Neural cell (in vitro differentiated cells): ENCODE measurements around the gene UBE2O. TPM values are rescaled to one million over a fixed set of nuclear protein-coding genes. Genes with fewer than 3 reads are reported as not detected.

Experiments
- H2AFZ ChIP-seq: fragments of 200-600, 300-800 bp; sonication (generic), shearing (Covaris generic); 2 replicates; pipeline ENCODE4 v1.6.0; 2014; ENCODE audit warnings: low read depth, mild to moderate bottlenecking, antibody characterized with exemption, low read length, moderate library complexity
- H3F3A ChIP-seq: fragments of 200-600 bp; shearing (Covaris generic); 2 replicates; pipeline ENCODE4 v1.6.1; 2016; ENCODE audit warnings: mild to moderate bottlenecking, moderate library complexity, mixed read lengths, antibody characterized with exemption, low read length; ENCODE audit not compliant: insufficient read depth, poor library complexity, severe bottlenecking
- H3K27ac ChIP-seq: fragments of 200-600, 300-800 bp; sonication (generic), shearing (Covaris generic); 2 replicates; pipeline ENCODE4 v1.5.1; 2014; ENCODE audit warnings: mild to moderate bottlenecking, low read length, moderate library complexity
- H3K27me3 ChIP-seq: fragments of 300-800, 200-600 bp; sonication (generic), shearing (Covaris generic); 2 replicates; pipeline ENCODE4 v1.6.0; 2014; ENCODE audit warnings: mild to moderate bottlenecking, low read depth, low read length, moderate library complexity; ENCODE audit not compliant: insufficient read depth
- H3K36me3 ChIP-seq: fragments of 300-800, 200-600 bp; sonication (generic), shearing (Covaris generic); 2 replicates; pipeline ENCODE4 v1.5.1; 2014; ENCODE audit warnings: mild to moderate bottlenecking, antibody characterized with exemption, low read length, moderate library complexity; ENCODE audit not compliant: insufficient read depth
- H3K4me2 ChIP-seq: fragments of 300-800, 200-600 bp; sonication (generic), shearing (Covaris generic); 2 replicates; pipeline ENCODE4 v1.6.0; 2014; ENCODE audit warnings: mild to moderate bottlenecking, low read length
- H3K4me3 ChIP-seq: fragments of 300-800, 200-600 bp; sonication (generic), shearing (Covaris generic); 2 replicates; pipeline ENCODE4 v1.5.1; 2014; ENCODE audit warnings: mild to moderate bottlenecking, low read length, moderate library complexity
- H3K79me2 ChIP-seq: fragments of 200-600 bp; shearing (Covaris generic); replicated peaks from 2 replicates; pipeline ENCODE4 v1.6.0; 2014; ENCODE audit warnings: mild to moderate bottlenecking, low read length, moderate library complexity; ENCODE audit not compliant: insufficient read depth
- H3K9ac ChIP-seq: fragments of 300-800, 200-600 bp; sonication (generic), shearing (Covaris generic); 2 replicates; pipeline ENCODE4 v1.6.1; 2016; ENCODE audit warnings: mild to moderate bottlenecking, low read length, mixed read lengths
- H3K9me2 ChIP-seq: fragments of 200-600 bp; shearing (Covaris generic); 2 replicates; pipeline ENCODE4 v1.6.1; 2016; ENCODE audit warnings: mild to moderate bottlenecking, low read length, mixed read lengths; ENCODE audit not compliant: insufficient read depth
- H3K9me3 ChIP-seq: fragments of 200-600, 300-800 bp; sonication (generic), shearing (Covaris generic); 2 replicates; pipeline ENCODE4 v1.6.1; 2016; ENCODE audit warnings: mild to moderate bottlenecking, mixed run types, low read length, moderate library complexity, mixed read lengths
- H4K20me1 ChIP-seq: fragments of 200-600 bp; shearing (Covaris generic); 2 replicates; pipeline ENCODE4 v1.6.1; 2016; ENCODE audit warnings: mild to moderate bottlenecking, mixed run types; ENCODE audit not compliant: insufficient read depth
- EP300 ChIP-seq: fragments of 450-650 bp; conservative IDR thresholded peaks from 2 replicates; pipeline ENCODE4 v1.6.1; 2014; ENCODE audit warnings: antibody characterized with exemption, mild to moderate bottlenecking, moderate library complexity; ENCODE audit not compliant: poor library complexity, severe bottlenecking
- EZH2 ChIP-seq: fragments of 200-600, 300-800 bp; shearing (Covaris generic), sonication (generic); IDR thresholded peaks from 2 replicates; pipeline ENCODE4 v1.6.1; 2014; ENCODE audit warnings: antibody characterized with exemption, low read length, borderline replicate concordance, mild to moderate bottlenecking; ENCODE audit not compliant: insufficient read depth, poor library complexity, severe bottlenecking
- MXI1 ChIP-seq: fragments of 450-650 bp; conservative IDR thresholded peaks from 2 replicates; pipeline ENCODE4 v1.6.1; 2014; ENCODE audit warnings: antibody characterized with exemption, mild to moderate bottlenecking; ENCODE audit not compliant: poor library complexity, severe bottlenecking
- POLR2AphosphoS5 ChIP-seq: IDR thresholded peaks from 2 replicates; pipeline ENCODE4 v1.6.1; 2012
- RAD21 ChIP-seq: fragments of 450-650 bp; conservative IDR thresholded peaks from 2 replicates; pipeline ENCODE4 v1.6.1; 2014; ENCODE audit warnings: antibody characterized with exemption, mild to moderate bottlenecking, moderate library complexity
- SMC3 ChIP-seq: fragments of 450-650 bp; conservative IDR thresholded peaks from 2 replicates; pipeline ENCODE4 v1.6.1; 2014; ENCODE audit warnings: antibody characterized with exemption, mild to moderate bottlenecking, moderate library complexity; ENCODE audit not compliant: poor library complexity
- TAF1 ChIP-seq: IDR thresholded peaks from 2 replicates; pipeline ENCODE4 v1.6.1; 2012; ENCODE audit warnings: low read depth
- polyA plus RNA-seq: library from polyadenylated mRNA; depleted of rRNA; stranded (reverse); fragments of >200 nt; gene quantifications from 2 replicates; pipeline ENCODE4 v1.2.3, GENCODE V29; 2014
- TF ChIP-seq, protein P1 (sequence below): IDR thresholded peaks from 2 replicates; pipeline ENCODE4 v1.6.1; 2012; ENCODE audit warnings: borderline replicate concordance
- TF ChIP-seq, protein P2 (sequence below): fragments of 450-650 bp; IDR thresholded peaks from 2 replicates; pipeline ENCODE4 v1.5.1; 2014; ENCODE audit warnings: antibody characterized with exemption, mild to moderate bottlenecking, moderate library complexity; ENCODE audit not compliant: poor library complexity, severe bottlenecking

The UBE2O gene
- polyA plus RNA-seq, 1 donor from 2014 or later = 28.0 TPM

DNA sequence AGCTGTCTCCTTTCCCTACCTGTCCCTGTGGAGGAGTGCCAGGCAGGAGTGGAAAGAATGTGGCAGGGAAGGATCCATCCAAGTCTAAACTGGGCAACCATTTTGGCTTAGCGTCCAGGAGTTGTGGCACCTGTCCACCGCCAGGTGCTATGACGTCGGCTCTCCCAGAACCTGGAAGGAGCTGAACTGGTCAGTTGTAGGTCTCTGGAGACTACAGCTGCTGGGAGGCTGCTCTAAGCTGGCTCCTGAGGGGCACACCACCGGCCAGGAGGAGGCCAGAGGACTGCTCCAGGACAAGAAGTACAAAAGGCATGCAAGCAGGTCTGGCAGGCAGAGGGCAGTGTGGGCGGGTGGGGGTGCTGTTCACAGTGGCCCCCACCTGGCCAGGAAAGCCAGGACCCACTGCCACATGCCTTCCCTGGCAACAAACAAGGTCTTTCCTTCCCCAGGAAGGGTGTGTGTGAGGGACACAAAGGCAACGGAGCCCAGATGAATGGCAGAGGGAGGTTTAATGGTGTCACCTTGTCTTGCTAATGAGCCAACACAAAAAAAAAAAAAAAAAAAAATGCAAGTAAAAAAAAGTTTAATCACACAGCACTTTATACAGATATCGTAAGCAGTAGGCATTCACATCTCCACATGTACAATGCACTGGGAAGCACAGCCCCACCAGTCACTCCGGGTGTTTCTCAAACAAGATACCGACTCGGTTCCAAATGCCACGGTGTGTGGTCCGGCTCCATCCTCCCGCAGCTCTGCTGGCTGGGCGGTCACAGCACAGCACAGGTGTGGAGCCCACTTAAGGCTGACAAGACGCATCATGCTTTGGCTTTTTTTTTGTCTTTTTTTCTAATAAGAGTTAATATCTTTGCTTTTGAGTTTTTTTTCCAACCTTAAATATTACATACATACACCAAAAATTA is 63.7 kb downstream of the UBE2O start:
- H3K27me3 ChIP-seq = peaks cover 23% of the 10 kb centered on the region
- no peaks in the 10 kb centered on the region for H3K9me2 ChIP-seq
- no peak overlapping the region for H2AFZ ChIP-seq
- TF ChIP-seq SMC3 (no peak), EZH2 (no peak), TAF1 (no peak), RAD21 (no peak), MXI1 (no peak), EP300 (no peak), POLR2AphosphoS5 (no peak)
- TF ChIP-seq, protein P1, sequence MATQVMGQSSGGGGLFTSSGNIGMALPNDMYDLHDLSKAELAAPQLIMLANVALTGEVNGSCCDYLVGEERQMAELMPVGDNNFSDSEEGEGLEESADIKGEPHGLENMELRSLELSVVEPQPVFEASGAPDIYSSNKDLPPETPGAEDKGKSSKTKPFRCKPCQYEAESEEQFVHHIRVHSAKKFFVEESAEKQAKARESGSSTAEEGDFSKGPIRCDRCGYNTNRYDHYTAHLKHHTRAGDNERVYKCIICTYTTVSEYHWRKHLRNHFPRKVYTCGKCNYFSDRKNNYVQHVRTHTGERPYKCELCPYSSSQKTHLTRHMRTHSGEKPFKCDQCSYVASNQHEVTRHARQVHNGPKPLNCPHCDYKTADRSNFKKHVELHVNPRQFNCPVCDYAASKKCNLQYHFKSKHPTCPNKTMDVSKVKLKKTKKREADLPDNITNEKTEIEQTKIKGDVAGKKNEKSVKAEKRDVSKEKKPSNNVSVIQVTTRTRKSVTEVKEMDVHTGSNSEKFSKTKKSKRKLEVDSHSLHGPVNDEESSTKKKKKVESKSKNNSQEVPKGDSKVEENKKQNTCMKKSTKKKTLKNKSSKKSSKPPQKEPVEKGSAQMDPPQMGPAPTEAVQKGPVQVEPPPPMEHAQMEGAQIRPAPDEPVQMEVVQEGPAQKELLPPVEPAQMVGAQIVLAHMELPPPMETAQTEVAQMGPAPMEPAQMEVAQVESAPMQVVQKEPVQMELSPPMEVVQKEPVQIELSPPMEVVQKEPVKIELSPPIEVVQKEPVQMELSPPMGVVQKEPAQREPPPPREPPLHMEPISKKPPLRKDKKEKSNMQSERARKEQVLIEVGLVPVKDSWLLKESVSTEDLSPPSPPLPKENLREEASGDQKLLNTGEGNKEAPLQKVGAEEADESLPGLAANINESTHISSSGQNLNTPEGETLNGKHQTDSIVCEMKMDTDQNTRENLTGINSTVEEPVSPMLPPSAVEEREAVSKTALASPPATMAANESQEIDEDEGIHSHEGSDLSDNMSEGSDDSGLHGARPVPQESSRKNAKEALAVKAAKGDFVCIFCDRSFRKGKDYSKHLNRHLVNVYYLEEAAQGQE = no peak
- TF ChIP-seq, protein P2, sequence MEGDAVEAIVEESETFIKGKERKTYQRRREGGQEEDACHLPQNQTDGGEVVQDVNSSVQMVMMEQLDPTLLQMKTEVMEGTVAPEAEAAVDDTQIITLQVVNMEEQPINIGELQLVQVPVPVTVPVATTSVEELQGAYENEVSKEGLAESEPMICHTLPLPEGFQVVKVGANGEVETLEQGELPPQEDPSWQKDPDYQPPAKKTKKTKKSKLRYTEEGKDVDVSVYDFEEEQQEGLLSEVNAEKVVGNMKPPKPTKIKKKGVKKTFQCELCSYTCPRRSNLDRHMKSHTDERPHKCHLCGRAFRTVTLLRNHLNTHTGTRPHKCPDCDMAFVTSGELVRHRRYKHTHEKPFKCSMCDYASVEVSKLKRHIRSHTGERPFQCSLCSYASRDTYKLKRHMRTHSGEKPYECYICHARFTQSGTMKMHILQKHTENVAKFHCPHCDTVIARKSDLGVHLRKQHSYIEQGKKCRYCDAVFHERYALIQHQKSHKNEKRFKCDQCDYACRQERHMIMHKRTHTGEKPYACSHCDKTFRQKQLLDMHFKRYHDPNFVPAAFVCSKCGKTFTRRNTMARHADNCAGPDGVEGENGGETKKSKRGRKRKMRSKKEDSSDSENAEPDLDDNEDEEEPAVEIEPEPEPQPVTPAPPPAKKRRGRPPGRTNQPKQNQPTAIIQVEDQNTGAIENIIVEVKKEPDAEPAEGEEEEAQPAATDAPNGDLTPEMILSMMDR = no peak
- H3K36me3 ChIP-seq = peaks cover 8% of the 10 kb centered on the region
- H4K20me1 ChIP-seq = no peaks in the 10 kb centered on the region
- H3K79me2 ChIP-seq = no peaks in the 10 kb centered on the region
- H3K4me2 ChIP-seq = no peak overlapping the region
- H3K27ac ChIP-seq = no peak overlapping the region
- no peaks in the 10 kb centered on the region for H3F3A ChIP-seq
- H3K4me3 ChIP-seq = no peak overlapping the region
- H3K9ac ChIP-seq = no peak overlapping the region
- H3K9me3 ChIP-seq = no peaks in the 10 kb centered on the region

DNA sequence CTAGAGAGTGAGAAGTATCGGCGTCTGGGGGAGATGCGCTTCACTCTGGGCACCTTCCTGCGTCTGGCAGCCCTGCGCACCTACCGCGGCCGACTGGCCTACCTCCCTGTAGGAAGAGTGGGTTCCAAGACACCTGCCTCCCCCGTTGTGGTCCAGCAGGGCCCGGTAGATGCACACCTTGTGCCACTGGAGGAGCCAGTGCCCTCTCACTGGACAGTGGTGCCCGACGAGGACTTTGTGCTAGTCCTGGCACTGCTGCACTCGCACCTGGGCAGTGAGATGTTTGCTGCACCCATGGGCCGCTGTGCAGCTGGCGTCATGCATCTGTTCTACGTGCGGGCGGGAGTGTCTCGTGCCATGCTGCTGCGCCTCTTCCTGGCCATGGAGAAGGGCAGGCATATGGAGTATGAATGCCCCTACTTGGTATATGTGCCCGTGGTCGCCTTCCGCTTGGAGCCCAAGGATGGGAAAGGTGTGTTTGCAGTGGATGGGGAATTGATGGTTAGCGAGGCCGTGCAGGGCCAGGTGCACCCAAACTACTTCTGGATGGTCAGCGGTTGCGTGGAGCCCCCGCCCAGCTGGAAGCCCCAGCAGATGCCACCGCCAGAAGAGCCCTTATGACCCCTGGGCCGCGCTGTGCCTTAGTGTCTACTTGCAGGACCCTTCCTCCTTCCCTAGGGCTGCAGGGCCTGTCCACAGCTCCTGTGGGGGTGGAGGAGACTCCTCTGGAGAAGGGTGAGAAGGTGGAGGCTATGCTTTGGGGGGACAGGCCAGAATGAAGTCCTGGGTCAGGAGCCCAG is 65.8 kb downstream of the UBE2O start:
- no peak overlapping the region for H3K4me3 ChIP-seq

More for the DNA sequence above, 65.8 kb downstream of the UBE2O start:
- no peak for TF ChIP-seq POLR2AphosphoS5
- TF ChIP-seq SMC3 = no peak
- TF ChIP-seq RAD21 = no peak
- TF ChIP-seq, protein P2 = no peak
- TF ChIP-seq TAF1 = no peak
- no peak for TF ChIP-seq MXI1
- TF ChIP-seq, protein P1 = no peak
- no peaks in the 10 kb centered on the region for H3F3A ChIP-seq
- no peaks in the 10 kb centered on the region for H3K79me2 ChIP-seq
- H3K9ac ChIP-seq = no peak overlapping the region
- no peaks in the 10 kb centered on the region for H3K9me3 ChIP-seq
- H3K27ac ChIP-seq = no peak overlapping the region
- peaks cover 8% of the 10 kb centered on the region for H3K36me3 ChIP-seq
- no peak overlapping the region for H2AFZ ChIP-seq
- peaks cover 40% of the 10 kb centered on the region for H3K27me3 ChIP-seq
- no peak overlapping the region for H3K4me2 ChIP-seq
- no peaks in the 10 kb centered on the region for H3K9me2 ChIP-seq
- H4K20me1 ChIP-seq = no peaks in the 10 kb centered on the region
